HPDE6-E6E7 (cell line): Measurements from ENCODE around the gene FRAS1.
"Not testable (repeated sequence)": the region's sequence is repeated elsewhere in the genome, so short reads cannot be mapped to it uniquely, and the experiment has no call there.

ENCODE experiments used
- DNase-seq: peaks from one replicate; pipeline ENCODE4 v3.0.0; 2011; ENCODE audit warnings: missing footprints; ENCODE audit errors: extremely low spot score

Gene FRAS1

DNA sequence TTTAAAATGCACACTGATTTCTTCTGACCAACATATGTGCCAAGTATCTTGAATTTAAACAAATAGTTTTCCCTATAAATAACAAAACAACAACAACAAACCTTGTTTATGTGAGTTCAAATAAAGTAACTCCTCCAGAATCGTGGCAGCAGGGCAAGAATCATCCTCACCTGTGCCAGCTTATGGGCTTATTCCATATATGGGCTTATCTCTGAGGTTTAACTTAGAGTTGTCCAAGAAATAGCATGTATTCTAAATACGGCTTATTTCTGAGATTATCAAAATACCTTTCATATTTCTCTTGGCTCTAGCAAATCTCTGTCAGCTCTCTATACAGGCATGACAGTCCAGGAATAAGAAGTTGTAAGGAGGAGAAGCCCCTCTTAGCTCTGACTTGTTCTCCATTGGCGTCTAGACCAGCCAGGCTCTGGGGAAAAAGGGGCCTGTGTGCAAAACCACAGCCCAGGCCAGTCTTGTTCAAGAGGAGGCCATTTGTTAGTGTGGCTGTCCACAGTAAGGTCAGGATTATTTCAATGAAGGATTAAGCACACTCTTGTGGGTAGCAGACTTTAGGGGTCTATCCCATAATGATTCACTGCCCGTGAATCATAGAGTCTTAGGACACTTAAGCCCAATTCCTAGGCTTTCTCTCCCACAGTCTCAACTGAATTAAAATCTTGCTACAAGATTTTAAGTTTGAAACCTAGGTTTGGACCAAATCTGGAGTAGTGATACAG lies 63.2 kb downstream of the FRAS1 start:
- no peak for DNase-seq

DNA sequence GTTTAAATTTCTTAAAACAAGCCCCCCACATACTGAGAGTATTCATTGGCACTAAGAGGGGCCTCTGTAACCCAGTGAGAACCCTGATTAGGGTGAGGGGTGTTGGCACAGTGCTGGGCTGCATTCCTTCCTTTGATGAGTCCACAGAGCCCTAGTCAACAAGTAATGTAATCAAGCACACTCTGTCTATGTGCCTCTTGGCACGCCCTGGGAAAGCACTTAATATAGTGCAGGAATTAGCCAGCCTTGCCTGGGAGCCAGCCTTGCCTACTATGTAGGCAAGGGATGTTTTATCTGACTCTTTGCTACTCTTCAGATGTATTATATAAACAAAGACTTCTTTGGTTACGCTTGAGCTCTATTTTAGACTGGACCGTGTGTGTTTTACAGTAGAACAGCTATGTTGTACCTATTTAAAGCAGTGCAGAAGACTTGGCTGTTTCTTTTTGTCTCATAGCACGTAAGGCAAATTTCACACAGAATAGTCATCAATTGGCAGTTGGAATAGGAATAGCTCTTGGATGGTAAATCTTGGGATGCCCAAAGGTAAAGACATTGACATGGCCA lies 64.3 kb downstream of the FRAS1 start:
- DNase-seq = no peak

DNA sequence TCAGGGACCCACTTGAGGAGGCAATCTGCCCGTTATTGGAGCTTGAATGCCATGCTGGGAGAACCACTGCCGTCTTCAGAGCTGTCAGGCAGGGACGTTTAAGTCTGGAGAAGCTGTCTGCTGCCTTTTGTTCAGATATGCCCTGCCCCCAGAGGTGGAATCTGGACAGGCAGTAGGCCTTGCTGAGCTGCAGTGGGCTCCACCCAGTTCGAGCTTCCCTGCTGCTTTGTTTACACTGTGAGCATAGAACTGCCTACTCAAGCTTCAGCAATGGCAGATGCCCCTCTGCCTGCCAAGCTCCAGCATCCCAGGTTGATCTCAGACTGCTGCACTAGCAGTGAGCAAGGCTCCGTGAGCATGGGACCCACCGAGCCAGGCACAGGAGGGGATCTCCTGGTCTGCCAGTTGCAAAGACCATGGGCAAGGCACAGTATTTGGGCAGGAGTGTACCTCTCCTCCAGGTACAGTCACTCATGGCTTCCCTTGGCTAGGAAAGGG lies 68.8 kb downstream of the FRAS1 start:
- not testable (repeated sequence) for DNase-seq

DNA sequence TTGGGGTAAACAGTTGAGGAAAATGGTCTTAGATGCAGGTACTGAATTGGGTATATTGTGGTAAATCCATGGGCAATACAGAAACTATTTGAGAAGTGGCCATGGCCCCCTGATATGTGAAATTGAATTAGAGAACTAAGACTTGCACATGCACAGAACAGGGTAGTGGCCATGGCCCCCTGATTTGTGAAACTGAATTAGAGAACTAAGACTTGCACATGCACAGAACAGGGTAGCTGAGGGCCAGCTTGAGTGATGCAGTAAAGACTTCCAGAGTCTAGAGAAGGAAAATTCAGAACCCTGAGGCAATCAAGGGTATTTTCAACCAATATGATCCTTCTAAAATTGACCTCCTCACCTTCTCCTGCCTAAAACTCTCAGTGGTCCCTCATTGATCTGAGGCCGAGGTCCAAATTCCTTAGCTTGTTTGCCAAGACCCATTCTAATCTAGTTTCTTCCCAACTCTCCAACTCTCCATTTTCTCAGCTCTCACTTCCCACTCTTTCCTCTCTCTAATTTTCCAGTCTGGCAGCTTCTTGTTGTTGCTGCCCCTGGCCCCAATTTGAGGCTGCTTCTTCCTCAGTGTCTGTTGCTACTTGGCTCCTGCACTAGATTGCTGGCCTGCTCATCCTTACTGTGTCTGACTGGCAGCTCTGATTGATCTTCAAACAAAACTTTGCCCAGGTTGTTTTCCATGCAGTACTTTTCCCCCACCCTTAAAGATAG lies 72.4 kb downstream of the FRAS1 start:
- no peak for DNase-seq

DNA sequence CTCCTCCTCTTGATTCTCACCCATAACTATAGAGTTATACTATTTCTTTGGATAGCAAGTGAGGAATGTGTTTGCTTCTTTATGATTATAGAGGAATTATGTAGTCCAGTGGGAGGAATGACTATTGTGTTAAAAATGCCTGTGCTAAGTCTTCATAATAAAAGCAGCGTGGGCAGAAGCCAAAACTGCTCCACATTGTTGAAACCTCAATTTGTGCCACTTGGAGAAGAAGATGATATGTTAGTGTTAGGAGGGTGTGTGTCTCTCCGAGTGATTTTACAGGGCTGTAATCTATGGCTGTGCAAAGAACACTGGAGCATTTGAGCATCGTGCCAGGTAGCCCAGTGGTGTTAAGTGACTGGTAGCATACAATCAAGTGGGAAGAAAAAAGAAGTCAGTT lies 74.3 kb downstream of the FRAS1 start:
- no peak for DNase-seq

DNA sequence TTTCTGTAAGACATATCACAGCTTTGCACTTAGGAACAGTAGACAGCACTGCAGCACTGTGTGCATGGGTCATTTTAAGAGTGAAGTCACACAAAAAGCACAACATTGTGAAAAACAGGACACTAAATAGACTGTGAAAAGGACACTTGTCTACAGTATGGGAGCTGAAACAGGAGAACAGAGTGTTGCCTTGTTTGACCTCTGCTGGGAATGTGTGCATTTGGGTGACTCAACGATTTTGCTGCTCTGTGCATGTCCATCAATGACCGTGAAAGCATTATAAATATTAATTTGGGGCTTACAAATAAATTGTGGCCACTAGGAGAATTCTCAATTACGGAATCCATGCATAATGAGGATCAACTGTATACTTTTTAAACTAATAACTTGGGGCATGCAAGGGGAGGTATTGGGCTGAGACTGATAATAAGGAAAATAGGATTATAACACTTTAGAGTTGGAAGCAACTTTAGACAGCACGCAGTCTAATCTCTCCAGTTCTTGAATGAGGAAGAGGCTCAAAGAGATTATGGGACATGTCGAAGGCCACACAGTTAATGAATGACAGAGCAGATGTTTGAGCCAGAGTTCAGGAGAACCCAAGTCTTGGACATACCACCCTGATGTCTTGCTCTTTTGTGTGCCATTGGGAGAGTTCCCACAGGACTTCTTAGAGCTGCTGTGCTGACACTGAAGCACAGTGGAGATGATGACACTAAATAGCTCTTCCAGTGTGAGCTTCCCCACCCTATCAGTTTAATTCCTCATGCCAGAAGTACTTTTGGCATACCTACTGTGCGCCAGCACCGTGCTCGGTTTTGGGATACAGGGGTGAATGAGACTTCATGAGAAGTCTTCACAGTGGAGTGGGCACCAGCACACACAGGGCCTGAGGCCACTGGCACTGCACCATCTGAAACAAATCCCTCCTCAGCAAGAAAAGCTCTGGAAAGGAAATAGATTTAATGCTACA lies 79.3 kb downstream of the FRAS1 start:
- DNase-seq = no peak

DNA sequence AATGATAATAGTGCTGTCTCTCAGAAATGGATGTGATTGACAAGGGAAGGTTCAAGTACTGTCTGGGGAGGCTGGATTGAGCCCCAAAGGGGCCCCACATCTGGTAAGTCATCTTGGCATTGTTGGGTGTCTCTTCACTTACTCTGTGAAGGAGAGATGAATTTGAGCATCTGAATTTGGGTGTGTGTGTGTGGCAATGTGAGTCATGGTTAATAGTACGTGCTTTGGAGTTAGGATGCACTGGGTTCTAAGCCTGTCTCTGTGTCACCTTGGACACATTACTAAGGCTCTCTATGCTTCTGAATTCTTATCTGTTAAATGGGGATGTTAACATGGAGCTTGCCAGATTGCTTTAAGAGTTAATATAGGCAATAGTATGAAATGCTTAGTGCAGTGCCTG lies 80.4 kb downstream of the FRAS1 start:
- no peak for DNase-seq

DNA sequence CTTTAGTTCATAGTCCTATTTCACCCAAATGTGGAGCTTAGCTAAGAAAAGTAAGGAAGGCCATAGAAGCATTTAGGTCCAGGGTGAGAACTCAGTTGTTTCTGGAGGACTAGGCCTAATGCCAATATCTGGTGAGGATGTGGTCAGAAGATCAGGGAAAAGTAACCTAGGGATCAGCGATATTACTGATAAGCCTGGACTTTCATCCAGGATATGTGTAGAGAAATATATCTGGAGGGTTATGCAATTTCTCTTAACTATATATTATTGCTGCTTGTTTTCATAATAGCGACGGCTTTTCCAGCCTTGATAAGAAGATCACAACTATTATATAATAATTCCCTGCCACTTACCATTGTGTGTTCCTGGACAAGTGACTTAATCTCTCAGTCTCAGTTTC lies 81.1 kb downstream of the FRAS1 start:
- no peak for DNase-seq

DNA sequence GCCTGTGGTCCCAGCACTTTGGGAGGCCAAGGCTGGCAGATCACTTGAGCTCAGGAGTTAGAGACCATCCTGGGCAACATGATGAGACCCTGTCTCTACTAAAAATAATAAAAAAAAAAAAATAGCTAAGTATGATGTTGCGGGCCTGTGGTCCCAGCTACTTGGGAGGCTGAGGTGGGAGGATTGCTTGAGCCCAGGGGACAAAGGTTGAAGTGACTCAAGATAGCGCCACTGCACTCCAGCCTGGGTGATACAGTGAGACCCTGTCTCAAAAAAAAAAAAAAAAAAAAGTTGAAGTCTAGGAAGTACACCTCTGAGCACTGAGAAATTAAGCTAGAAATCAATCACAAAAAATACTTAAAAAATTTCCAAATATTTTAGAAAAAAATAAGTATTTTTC lies 86.5 kb downstream of the FRAS1 start:
- no peak for DNase-seq

DNA sequence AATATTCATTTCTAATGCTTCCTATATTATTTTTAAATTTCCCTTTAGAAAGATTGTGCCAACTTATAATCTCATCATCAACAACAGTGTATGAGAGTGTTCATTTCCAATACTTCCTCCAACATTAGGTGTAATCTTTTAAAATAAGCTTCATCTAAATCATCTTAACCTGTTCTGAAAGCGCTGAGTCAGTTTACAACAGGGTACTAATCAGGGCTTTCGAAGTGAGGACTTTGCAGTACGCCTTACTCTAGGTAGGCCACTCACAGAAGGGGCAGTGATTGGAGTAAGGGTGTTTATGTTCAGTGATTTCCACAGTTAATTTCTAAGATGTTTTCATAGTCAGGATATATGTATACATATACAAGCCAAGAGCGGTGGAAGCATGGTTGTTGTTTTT lies 87.9 kb downstream of the FRAS1 start:
- DNase-seq = no peak

DNA sequence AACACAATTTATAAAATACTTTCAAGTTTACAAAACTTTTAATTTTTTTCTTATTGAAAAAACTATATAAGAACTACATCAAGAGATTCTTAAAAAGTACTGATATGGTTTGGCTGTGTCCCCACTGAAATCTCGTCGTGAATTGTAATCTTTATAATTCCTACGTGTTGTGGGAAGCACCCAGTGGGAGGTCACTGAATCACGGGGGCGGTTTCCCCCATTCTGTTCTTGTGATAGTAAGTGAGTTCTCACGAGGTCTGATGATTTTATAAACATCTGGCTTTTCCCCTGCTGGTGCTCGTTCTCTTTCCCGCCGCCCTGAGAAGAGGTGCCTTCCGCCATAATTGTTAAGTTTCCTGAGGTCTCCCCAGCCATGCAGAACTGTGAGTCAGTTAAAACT lies 88.5 kb downstream of the FRAS1 start:
- no peak for DNase-seq

DNA sequence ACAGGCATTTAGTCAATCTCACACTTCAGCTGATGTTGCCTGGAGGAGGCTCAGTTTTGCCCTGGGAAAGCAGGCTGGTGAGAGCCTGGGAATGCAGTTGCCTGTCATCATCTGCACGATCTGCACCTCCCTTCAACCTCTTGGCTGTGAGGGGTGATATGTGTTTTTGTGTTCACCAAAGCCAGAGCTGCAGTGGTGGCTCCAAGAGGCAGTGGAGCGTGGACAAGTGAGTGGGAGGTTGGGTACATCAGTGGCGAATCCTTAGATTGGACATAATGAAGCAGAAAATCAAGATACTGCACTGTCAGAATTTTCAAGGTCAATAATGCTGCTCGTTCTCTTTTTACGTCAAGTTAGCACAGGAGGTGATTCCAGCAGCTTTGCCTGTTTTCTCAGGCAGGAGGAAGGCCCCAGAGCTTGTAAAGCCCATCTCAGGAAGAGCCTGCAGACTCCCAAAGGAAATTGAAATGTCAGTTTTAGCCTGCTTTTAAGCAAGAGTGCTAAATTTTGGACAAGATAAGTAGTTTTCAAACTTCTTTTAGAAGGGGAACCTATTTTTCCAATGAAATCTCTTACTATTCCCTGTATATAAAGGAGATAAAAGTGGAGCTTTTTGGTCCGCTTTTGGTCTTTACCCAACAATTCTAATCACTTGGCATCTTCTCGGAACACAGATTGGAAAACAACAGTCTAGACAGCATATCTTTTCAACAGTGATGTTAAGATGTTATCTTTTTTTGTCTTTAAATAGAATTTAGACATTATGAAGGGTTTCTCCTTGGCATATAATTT lies 92.8 kb downstream of the FRAS1 start:
- DNase-seq = no peak

DNA sequence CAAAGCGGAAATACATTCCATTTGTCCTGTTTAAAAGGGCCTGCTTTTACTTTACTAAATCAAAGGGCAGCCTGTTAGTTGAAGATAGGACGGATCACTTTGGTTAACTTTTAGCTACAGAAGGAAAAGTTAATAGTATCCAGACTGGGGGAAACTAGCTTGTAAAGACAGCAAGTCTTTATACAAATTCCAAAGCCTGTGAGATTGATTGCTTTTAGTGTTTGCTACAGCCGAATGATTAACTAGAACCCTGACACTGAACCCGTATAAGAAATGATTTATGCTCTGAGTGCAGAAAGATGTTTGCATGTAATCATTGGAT lies 93.4 kb downstream of the FRAS1 start:
- no peak for DNase-seq

DNA sequence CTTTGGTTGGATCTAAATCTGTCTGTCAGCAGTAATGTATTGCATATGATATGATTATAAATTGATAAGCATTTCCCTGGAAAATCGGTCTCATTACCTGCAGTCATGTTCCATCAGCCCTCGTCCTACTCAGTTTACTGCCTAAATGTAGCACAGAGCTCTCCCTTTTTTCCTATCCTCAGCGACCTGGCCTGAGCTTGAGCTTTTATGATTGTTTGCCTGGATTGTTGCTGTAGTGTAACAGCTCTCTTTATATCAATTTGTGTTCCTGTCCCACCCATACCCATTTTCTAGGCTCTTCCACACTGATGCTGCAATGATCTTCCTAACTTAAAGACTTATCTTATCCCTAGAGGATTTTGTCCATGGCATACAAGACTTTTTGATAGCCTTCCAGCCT lies 95.7 kb downstream of the FRAS1 start:
- no peak for DNase-seq

DNA sequence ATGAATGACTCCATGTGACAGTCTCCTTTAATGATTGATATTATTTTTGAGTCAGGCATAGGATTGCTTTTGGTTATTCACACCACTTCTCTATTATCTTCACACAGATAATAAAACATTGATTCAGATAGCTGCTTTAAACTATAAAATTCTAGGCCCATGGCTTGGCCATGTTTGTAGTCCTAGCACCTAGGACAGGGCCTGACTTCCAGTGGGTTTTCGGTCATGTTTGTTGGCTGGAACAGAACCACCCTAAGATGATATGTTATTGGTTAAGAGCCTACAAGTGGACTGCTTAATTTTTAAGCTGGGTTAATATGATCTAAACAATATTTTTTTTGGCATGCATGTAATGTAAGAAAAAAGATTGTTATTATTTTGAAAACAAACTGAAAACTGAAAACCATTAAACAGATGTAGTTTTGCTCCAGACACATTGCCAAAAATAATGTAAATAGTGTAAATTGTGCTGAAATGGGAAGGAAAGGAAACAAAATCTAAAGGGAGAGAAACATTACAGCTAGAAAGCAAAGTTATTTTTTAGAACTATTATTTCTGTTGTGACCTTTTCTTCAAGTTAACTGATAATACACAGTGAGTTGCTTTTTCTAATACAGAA lies 98.0 kb downstream of the FRAS1 start:
- DNase-seq = no peak

DNA sequence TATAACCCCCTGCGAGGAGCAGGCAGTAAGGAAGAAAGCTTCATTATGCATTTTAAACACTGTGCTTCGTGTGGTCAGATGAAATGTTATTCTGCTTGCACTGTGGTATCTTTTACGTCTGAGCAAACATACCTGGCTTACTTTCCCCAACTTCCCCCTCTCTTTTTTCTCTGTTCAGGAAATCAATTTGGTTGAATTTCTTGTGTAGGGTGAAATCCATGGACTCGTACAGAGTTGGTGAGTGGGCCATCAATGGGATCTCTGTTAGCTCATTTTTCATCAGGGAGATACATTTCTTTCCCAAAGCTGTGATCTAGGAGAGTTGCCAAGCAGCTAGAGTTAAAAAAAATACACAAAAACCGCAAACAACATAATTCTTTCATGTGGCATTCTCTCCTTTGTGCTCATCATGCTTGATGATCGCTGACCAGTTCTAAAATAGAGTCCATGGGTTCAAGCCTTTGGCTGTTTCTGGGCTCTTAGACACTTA lies 98.5 kb downstream of the FRAS1 start:
- no peak for DNase-seq

DNA sequence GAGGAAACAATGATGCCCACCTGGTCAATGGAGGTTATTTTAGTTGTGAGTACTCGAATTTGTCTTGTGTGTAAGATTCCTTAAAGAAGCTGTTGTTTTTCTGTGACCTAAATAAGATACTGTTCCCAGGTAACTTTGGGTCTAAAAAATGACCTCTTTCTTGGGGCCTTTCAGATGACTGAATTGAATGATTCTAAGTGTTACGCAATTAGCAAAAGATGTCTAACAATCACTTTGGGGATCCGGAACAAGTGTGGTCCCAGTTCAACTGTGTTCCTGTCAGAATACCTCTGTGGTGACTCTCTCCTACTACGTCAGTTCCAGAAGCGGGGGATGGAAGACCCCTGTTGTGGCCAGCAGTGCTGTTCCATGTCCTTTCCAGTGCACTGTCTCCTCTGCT lies 99.4 kb downstream of the FRAS1 start:
- DNase-seq = no peak

DNA sequence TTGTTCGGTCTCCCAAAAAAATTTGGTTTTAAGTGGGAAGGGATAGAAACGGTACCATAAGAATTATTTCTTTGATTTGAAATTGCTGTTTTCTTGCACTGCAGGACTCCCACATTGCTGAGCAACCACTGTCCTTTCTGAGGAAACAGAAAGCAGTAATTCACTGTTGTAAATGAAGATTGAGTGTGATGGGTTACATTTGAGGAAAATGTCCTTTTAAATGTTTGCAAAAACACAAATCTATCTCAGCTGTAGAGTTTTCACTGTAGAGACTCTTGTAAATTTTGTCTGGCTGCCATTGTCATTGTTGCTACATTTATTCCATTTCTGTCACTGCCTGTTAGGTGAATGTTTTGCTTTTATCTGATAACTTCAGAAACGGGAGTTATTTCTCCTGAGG lies 105.2 kb downstream of the FRAS1 start:
- DNase-seq = no peak

DNA sequence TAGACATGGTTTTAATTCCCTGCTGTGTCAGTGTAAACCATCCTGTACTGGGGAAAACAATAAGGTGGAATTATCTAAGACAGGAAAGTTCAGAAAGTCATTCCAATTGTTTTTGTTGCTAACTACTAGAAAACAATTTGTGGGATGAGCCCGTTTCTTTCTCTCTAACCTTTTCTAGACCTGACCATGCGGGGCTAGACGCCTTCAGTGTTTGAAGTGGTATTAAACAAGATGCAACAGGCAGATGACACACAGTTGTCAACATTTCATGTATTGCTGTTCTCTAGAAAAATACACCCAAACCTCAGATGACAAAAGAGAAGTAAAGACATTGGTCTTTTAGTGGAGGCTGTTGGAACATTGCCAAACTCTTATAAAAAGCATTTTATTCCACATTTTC lies 105.7 kb downstream of the FRAS1 start:
- no peak for DNase-seq

DNA sequence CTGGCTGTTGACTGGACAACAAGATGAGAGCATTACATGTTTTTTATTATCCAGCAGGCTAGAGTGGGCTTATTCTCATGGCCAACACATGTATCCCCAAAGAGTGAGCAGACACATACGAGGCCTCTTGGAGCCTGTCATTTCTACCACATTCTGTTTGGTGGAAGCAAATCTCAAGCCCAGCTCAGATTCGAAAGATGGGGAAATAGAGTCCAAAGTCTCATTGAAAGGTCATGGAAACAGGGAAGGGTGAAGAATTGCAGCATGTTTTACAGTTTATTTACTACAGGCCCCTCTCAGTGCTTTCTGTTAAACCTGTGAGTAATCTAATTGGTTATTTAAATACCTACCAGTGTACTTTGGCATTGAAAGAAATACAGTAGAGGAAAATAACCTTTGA lies 108.6 kb downstream of the FRAS1 start:
- no peak for DNase-seq

DNA sequence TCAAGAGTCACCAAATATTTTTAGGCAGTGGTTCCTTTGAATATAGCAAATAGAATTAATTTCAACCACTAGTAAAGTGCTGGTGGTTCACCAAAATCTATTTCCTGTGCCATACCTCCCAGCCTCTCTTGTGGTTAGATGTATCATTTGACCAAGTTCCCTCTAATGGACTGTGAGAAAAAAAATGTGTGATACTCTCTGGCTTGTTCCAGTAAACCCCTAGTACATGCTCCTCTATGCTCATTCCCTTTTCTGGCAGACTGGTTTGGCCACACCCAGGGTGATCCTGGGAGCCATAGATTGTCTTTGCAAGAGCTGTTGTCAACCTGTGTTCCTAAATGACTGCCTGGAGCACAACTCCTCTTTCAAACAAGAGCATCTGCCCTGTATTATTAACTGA lies 109.5 kb downstream of the FRAS1 start:
- DNase-seq = no peak
